Measurements from ENCODE around the gene PLSCR3. TPM values are rescaled to one million over a fixed set of nuclear protein-coding genes. Genes with fewer than 3 reads are reported as not detected.
"Not testable (repeated sequence)": the region's sequence is repeated elsewhere in the genome, so short reads cannot be mapped to it uniquely, and the experiment has no call there.

Gene PLSCR3
- total RNA-seq, 4 donors from 2014 or later: 0.77 to 42.6 (median 17.6) TPM

- H3K9me3 ChIP-seq: no peaks in the 10 kb centered on the region
- H3K36me3 ChIP-seq: no peaks in the 10 kb centered on the region
- intact Hi-C loops (cut with DNase I; ENCODE audit: low total_unique reads): no loop called here
- no peak overlapping the region for H3K4me3 ChIP-seq
- no peak overlapping the region for H3K27ac ChIP-seq
- no peaks in the 10 kb centered on the region for H3K27me3 ChIP-seq
- TF ChIP-seq POLR2A (IDR thresholded peaks at IDR 0.05) (no peak), CTCF (IDR thresholded peaks at IDR 0.05) (no peak)
- DNase-seq: no peak
- H3K4me1 ChIP-seq: no peaks in the 10 kb centered on the region
These were observed 24.5 kb downstream of the PLSCR3 start for GRCh38 chr17:7369825-7370224.

DNA sequence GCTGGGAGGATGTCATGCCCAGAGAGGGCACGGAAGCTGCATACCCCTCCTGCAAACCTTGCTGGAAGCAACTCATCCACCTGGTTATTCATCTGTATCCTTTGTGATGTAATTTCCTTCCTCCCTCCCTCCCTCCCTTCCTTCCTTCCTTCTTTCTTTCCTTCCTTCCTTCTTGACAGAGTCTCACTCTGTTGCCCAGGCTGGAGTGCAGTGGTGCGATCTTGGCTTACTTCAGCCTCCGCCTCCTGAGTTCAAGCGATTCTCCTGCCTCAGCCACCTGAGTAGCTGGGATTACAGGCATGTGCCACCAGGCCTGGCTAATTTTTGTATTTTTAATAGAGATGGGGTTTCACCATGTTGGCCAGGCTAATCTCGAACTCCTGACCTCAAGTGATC is 25.7 kb downstream of the PLSCR3 start:
- DNase-seq; H3K36me3 ChIP-seq; H3K27me3 ChIP-seq; H3K27ac ChIP-seq; H3K4me3 ChIP-seq; intact Hi-C loops (cut with DNase I; ENCODE audit: low total_unique reads); H3K4me1 ChIP-seq; H3K9me3 ChIP-seq: not testable (repeated sequence)

- intact Hi-C loops (cut with DNase I; ENCODE audit: low total_unique reads): no loop called here
These were observed 26.3 kb downstream of the PLSCR3 start for GRCh38 chr17:7367918-7368598.

DNA sequence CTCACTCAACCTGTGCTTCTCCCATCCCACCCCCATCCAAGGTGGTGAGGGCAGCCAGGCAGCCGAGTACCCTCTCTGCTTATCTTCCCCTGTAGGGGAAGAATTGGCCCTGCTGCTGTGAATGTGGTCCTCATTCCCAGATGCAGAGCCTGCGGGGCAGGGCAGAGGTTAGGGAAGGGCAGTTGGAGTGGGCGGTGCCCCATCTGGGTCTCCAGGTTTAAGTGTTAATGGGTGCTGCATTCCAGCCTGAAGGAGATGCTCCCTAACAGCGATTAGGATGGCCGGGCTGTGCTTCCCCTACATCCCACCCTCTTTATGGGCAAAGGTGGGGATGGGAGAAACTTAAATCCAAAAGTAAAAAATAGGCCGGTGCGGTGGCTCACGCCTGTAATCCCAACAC is 27.2 kb downstream of the PLSCR3 start:
- Histone ChIP-seq H3K27ac (no peak overlapping the region), H3K4me1 (no peaks in the 10 kb centered on the region), H3K27me3 (no peaks in the 10 kb centered on the region), H3K4me3 (no peak overlapping the region), H3K36me3 (no peaks in the 10 kb centered on the region), H3K9me3 (no peaks in the 10 kb centered on the region)
- DNase-seq: no peak
- TF ChIP-seq CTCF (IDR thresholded peaks at IDR 0.05) (no peak), POLR2A (IDR thresholded peaks at IDR 0.05) (no peak)
- intact Hi-C loops (cut with DNase I; ENCODE audit: low total_unique reads): no loop called here

More at GRCh38 chr17:7367918-7368598, 26.3 kb downstream of the PLSCR3 start:
- Histone ChIP-seq H3K4me1 (no peaks in the 10 kb centered on the region), H3K36me3 (no peaks in the 10 kb centered on the region), H3K4me3 (no peak overlapping the region), H3K27ac (no peak overlapping the region), H3K27me3 (no peaks in the 10 kb centered on the region), H3K9me3 (no peaks in the 10 kb centered on the region)
- no peak for DNase-seq
- TF ChIP-seq POLR2A (IDR thresholded peaks at IDR 0.05): no peak
- no peak for TF ChIP-seq CTCF (IDR thresholded peaks at IDR 0.05)

DNA sequence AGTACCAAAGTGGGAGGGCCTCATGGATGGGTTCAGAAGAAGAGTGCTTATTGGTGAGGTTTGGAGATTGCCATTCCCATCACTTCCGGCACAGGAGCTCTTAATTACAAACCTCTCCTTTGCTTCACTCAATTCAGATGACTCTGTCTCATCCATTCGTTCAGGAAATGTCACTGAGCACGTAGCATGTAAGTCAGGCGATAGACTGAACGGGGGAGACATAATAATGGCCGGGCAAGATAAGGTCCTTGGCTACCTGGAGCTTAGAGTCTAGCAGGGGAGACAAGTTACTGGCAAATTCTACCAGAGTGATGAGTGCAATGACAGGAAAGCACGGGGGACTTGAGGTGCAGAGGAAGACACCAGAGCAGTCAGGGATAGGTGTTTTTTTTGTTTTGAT is 28.4 kb downstream of the PLSCR3 start:
- DNase-seq; H3K4me1 ChIP-seq; intact Hi-C loops (cut with DNase I; ENCODE audit: low total_unique reads); H3K27ac ChIP-seq; H3K4me3 ChIP-seq; H3K27me3 ChIP-seq; H3K9me3 ChIP-seq; H3K36me3 ChIP-seq: not testable (repeated sequence)

DNA sequence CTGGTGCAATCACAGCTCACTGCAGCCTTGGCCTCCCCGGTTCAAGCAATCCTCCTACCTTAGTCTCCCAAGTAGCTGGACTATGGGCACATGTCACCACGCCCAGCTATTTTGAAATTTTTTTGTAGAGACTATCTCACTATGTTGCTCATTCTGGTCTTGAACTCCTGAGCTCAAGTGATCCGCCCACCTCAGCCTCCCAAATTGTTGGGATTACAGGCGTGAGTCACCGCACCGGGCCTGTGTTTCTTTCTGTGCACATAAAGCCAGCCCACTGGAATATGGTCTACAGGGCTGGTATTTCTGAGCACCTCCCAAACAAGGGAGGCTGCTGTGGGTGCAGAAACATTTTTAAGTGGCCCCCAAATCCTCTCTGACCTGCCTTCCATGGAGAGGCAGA is 31.0 kb downstream of the PLSCR3 start:
- TF ChIP-seq CTCF (IDR thresholded peaks at IDR 0.05): no peak
- TF ChIP-seq POLR2A (IDR thresholded peaks at IDR 0.05): no peak
- intact Hi-C loops (cut with DNase I; ENCODE audit: low total_unique reads): no loop called here
- DNase-seq: no peak
- no peaks in the 10 kb centered on the region for H3K9me3 ChIP-seq
- no peaks in the 10 kb centered on the region for H3K4me1 ChIP-seq
- no peak overlapping the region for H3K4me3 ChIP-seq
- no peaks in the 10 kb centered on the region for H3K27me3 ChIP-seq
- H3K27ac ChIP-seq: no peak overlapping the region
- H3K36me3 ChIP-seq: no peaks in the 10 kb centered on the region

Measured in uterus (tissue), 4 donors.